Keratinocyte (primary cell): ENCODE data around the gene CAPN15. TPM values are rescaled to one million over a fixed set of nuclear protein-coding genes. Genes with fewer than 3 reads are reported as not detected.
A peak's percentile ranks its signal among the peaks of the same experiment; 100 is the strongest.

Source experiments
- DNase-seq: peaks from one replicate; pipeline ENCODE4 v3.0.0-alpha.2; 2011; ENCODE audit warnings: low read depth, missing footprints, low spot score
- FAIRE-seq: peaks from 2 replicates; lab custom pipeline; 2011; peaks lifted over from hg19 to GRCh38; lab: Jason Lieb, UNC
- H2AFZ ChIP-seq: 2 replicates; pipeline ENCODE4 v1.6.0; 2012; ENCODE audit warnings: low read length, control low read depth, inconsistent platforms; ENCODE audit not compliant: control insufficient read depth
- H3K27ac ChIP-seq: 2 replicates; pipeline ENCODE4 v1.5.1; 2011; ENCODE audit warnings: low read length; ENCODE audit not compliant: control insufficient read depth, insufficient read depth
- H3K27me3 ChIP-seq: 3 replicates; pipeline ENCODE4 v1.6.0; 2011; ENCODE audit warnings: low read length; ENCODE audit not compliant: control insufficient read depth, insufficient read depth; ENCODE audit errors: extremely low read depth
- H3K36me3 ChIP-seq, 2 experiments: 2 replicates in 1 of 2; 3 replicates in 1 of 2; pipeline ENCODE4 v1.5.1; 2011; ENCODE audit warnings: low read length in 2 of 2, mild to moderate bottlenecking in 1 of 2; ENCODE audit not compliant: control insufficient read depth in 2 of 2, insufficient read depth in 2 of 2; ENCODE audit errors: extremely low read depth in 1 of 2
- H3K4me1 ChIP-seq: 3 replicates; pipeline ENCODE4 v1.5.1; 2011; ENCODE audit warnings: low read length; ENCODE audit not compliant: control insufficient read depth, insufficient read depth; ENCODE audit errors: extremely low read depth
- H3K4me2 ChIP-seq: 3 replicates; pipeline ENCODE4 v1.6.0; 2011; ENCODE audit warnings: low read depth, low read length; ENCODE audit not compliant: control insufficient read depth, insufficient read depth; ENCODE audit errors: extremely low read depth
- H3K4me3 ChIP-seq, 3 experiments: fragments of 200-600 bp in 1 of 3; sonication (generic) in 1 of 3; 2 replicates in 2 of 3; 3 replicates in 1 of 3; pipeline ENCODE4 v1.5.1; 2011 to 2016; ENCODE audit warnings: low read length in 3 of 3, mild to moderate bottlenecking in 3 of 3, control low read depth in 2 of 3, inconsistent platforms in 1 of 3, low read depth in 1 of 3, mixed read lengths in 1 of 3, mixed run types in 1 of 3, moderate library complexity in 1 of 3; ENCODE audit not compliant: control insufficient read depth in 2 of 3, insufficient read depth in 2 of 3; ENCODE audit errors: extremely low read depth in 1 of 3
- H3K79me2 ChIP-seq: 2 replicates; pipeline ENCODE4 v1.6.0; 2012; ENCODE audit warnings: low read length; ENCODE audit not compliant: control insufficient read depth, insufficient read depth
- H3K9ac ChIP-seq: 3 replicates; pipeline ENCODE4 v1.6.0; 2011; ENCODE audit warnings: low read length; ENCODE audit not compliant: control insufficient read depth, insufficient read depth; ENCODE audit errors: extremely low read depth
- H3K9me1 ChIP-seq: 3 replicates; pipeline ENCODE4 v1.6.0; 2011; ENCODE audit warnings: low read length; ENCODE audit not compliant: control insufficient read depth, insufficient read depth; ENCODE audit errors: extremely low read depth
- H3K9me3 ChIP-seq: 2 replicates; pipeline ENCODE4 v1.5.1; 2012; ENCODE audit warnings: low read depth, low read length; ENCODE audit not compliant: control insufficient read depth
- H4K20me1 ChIP-seq: 3 replicates; pipeline ENCODE4 v1.6.0; 2011; ENCODE audit warnings: low read length; ENCODE audit not compliant: control insufficient read depth, insufficient read depth; ENCODE audit errors: extremely low read depth
- CTCF ChIP-seq, 3 experiments: IDR thresholded peaks in 1 of 3; conservative IDR thresholded peaks in 1 of 3; optimal IDR thresholded peaks in 1 of 3; 2 replicates in 2 of 3; 3 replicates in 1 of 3; pipeline versions ENCODE3 to v1.5.1; 2011; ENCODE audit warnings: low read length in 3 of 3, mild to moderate bottlenecking in 3 of 3, moderate library complexity in 2 of 3, control low read depth in 1 of 3, inconsistent platforms in 1 of 3; ENCODE audit not compliant: insufficient read depth in 2 of 3; ENCODE audit errors: extremely low read depth in 1 of 3
- EZH2 ChIP-seq: IDR thresholded peaks from one replicate; pipeline ENCODE4 v1.6.1; 2012; ENCODE audit warnings: inconsistent platforms, mild to moderate bottlenecking, low read length, moderate library complexity
- dilution Hi-C: fragments of 300-500 bp; cut with MboI; formaldehyde crosslinking; loops from one replicate; pipeline ENCODE4 v1.7.0; 2020; ENCODE audit warnings: low sequenced_read_pairs; ENCODE audit not compliant: extremely low pct_ligation_motif_present
- polyA plus RNA-seq, 5 experiments: library from polyadenylated mRNA; depleted of rRNA in 3 of 5; stranded (reverse) in 3 of 5; stranded (forward) in 1 of 5; unstranded in 1 of 5; fragments of >200 nt; gene quantifications; 1 replicate in 1 of 5; 2 replicates in 3 of 5; 3 replicates in 1 of 5; pipeline versions ENCODE4 v1.2.1 to v1.2.3, GENCODE V29; 2011 to 2012; ENCODE audit warnings: missing spikeins in 2 of 5, low read depth in 1 of 5, low replicate concordance in 1 of 5

CAPN15 gene
- polyA plus RNA-seq, 1 donor (not counting 4 experiments of a cell fraction or from before 2014, with no cell fraction given), result 7.9 TPM

DNA sequence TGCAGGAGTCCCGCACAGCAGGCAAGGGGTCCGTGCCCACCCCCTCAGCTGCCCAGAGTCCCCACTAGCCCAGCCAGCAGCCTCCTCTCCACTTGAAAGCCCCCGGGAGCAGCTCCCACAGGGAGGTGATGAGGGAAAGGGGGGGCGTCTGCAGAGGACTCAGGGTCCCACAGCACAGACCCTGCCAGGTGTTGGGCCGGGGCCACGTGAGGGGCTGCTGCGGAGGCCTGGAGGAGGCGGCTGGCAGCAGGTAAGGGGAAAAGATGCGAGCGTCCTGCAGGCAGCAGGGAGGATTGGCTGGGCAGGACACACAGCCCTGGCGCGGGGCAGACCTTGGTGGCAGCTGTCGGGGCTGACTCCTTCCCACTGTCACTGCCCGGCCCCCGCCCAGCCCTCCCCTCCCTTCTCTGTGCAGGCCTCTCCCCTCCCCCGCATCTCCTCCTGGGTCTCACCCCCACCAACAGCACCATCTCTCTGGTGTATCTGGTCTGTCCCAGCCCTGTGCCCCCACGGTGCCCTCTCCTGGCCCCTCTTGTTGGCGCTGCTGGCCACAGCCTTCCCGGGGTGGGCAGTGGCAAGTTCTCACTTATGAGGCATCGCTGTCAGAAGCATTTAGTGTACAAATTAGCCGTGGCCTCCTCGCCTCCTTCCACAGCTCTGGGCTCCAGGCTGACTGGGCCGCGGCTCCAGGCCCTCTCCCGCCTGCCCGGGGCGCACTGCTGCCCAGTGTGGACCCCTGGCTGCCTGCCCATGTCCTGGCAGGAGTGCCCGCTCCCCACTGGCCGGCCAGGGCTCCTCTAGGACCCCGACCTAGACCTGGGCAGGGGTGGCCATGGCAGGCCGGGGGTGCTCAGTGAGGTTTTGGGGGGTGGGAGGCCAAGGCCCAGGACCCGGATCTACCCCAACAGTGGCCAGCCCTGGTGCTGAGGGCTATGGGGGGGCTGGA lies 28.3 kb downstream of the CAPN15 start:
- Histone ChIP-seq H3K4me1 (peaks cover 12% of the 10 kb centered on the region), H3K27me3 (peaks cover 32% of the 10 kb centered on the region), H3K9me3 (no peaks in the 10 kb centered on the region), H3K27ac (no peak overlapping the region), H3K4me2 (no peak overlapping the region), H3K79me2 (no peaks in the 10 kb centered on the region), H3K36me3 (peaks cover 3 to 4% of the 10 kb centered on the region in 2 experiments), H3K9me1 (no peaks in the 10 kb centered on the region), H2AFZ (no peak overlapping the region), H4K20me1 (no peaks in the 10 kb centered on the region), H3K9ac (peak overlapping the region; percentile 9), H3K4me3 (no peak overlapping the region)
- no peak for FAIRE-seq
- peak in 1 of 3 experiments; percentile 47 for TF ChIP-seq CTCF (optimal IDR thresholded peaks at IDR 0.05 in 1 of 3, IDR thresholded peaks at IDR 0.05 in 1 of 3, conservative IDR thresholded peaks at IDR 0.05 in 1 of 3; ENCODE audit: extremely low read depth in 1 of 3, insufficient read depth in 2 of 3, low read length in 3 of 3)
- TF ChIP-seq EZH2, result no peak
- dilution Hi-C loops, result no loop called here
- DNase-seq, result no peak

GRCh38 chr16:556474-557173 lies 29.1 kb downstream of the CAPN15 start:
- H2AFZ ChIP-seq, result no peak overlapping the region
- DNase-seq (no peak), FAIRE-seq (no peak)
- H3K27ac ChIP-seq, result no peak overlapping the region
- H3K4me1 ChIP-seq, result peaks cover 12% of the 10 kb centered on the region
- H3K4me2 ChIP-seq, result no peak overlapping the region
- H3K4me3 ChIP-seq, result no peak overlapping the region
- no peaks in the 10 kb centered on the region for H3K9me3 ChIP-seq
- H3K36me3 ChIP-seq, result peaks cover 3 to 4% of the 10 kb centered on the region in 2 experiments
- no peaks in the 10 kb centered on the region for H4K20me1 ChIP-seq
- H3K9me1 ChIP-seq, result no peaks in the 10 kb centered on the region
- dilution Hi-C loops, result no loop called here
- peaks cover 40% of the 10 kb centered on the region for H3K27me3 ChIP-seq
- H3K9ac ChIP-seq, result no peak overlapping the region
- H3K79me2 ChIP-seq, result no peaks in the 10 kb centered on the region
- TF ChIP-seq EZH2 (no peak), CTCF (optimal IDR thresholded peaks at IDR 0.05 in 1 of 3, IDR thresholded peaks at IDR 0.05 in 1 of 3, conservative IDR thresholded peaks at IDR 0.05 in 1 of 3; ENCODE audit: extremely low read depth in 1 of 3, insufficient read depth in 2 of 3, low read length in 3 of 3) (no peak)
